GM23338 (cell line): Measurements from ENCODE around the gene MLPH. TPM values are rescaled to one million over a fixed set of nuclear protein-coding genes. Genes with fewer than 3 reads are reported as not detected.

Experiments
- CREB1 ChIP-seq: fragments of 250-450 bp; sonication (Bioruptor Pico); IDR thresholded peaks from 2 replicates; pipeline ENCODE4 v1.5.0; 2020; ENCODE audit warnings: low read depth, mild to moderate bottlenecking, moderate library complexity
- STAT1 ChIP-seq: IDR thresholded peaks from one replicate; pipeline ENCODE4 v1.6.1; 2016; ENCODE audit warnings: antibody characterized with exemption; ENCODE audit not compliant: unreplicated experiment
- polyA plus RNA-seq: library from polyadenylated mRNA; unstranded; fragments of >200 nt; fragmentation: Nextera tagmentation; extraction: Ambion mirVana; gene quantifications from 2 replicates; pipeline ENCODE4 v1.2.1, GENCODE V29; 2016
- total RNA-seq: library from RNA; depleted of rRNA; stranded (reverse); fragments of >200 nt; shearing (Covaris generic); gene quantifications from 2 replicates; pipeline ENCODE4 v1.2.3, GENCODE V29; 2014
- TF ChIP-seq, protein P1 (sequence below): fragments of 250-450 bp; sonication (Bioruptor Pico); IDR thresholded peaks from 2 replicates; pipeline ENCODE4 v1.5.0; 2020; ENCODE audit warnings: mild to moderate bottlenecking, moderate library complexity
- TF ChIP-seq, protein P2 (sequence below): IDR thresholded peaks from one replicate; pipeline ENCODE4 v1.6.1; 2018; ENCODE audit warnings: antibody characterized with exemption; ENCODE audit not compliant: unreplicated experiment
- TF ChIP-seq, protein P3 (sequence below), 2 experiments: fragments of 200-600 bp in 1 of 2; sonication (generic) in 1 of 2; conservative IDR thresholded peaks; 2 replicates each; pipeline versions ENCODE4 v1.5.1 to v1.6.1; 2016 to 2017; ENCODE audit warnings: antibody characterized with exemption in 2 of 2, low read depth in 2 of 2, mild to moderate bottlenecking in 2 of 2, moderate library complexity in 1 of 2

MLPH gene
- total and polyA plus RNA-seq, 2 experiments from 2014 or later: 13.6 to 16.5 TPM

DNA sequence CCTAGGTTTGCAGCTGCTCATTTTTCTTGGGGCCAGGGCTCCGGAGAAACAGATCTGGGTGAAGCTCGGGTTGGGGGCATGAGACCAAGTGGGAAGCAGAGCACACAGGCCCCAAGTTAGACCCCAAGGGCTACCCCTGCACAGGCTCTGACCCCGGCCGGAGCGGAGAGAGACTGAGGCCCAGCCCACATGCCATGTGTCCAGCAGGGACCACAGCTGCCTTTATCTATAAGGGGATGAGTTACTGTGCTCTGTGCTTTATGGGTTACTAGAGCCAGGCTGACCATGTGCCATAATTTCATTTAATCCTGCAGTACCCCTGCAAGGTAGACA, 49.0 kb downstream of the MLPH start (continued):
- TF ChIP-seq, protein P1, sequence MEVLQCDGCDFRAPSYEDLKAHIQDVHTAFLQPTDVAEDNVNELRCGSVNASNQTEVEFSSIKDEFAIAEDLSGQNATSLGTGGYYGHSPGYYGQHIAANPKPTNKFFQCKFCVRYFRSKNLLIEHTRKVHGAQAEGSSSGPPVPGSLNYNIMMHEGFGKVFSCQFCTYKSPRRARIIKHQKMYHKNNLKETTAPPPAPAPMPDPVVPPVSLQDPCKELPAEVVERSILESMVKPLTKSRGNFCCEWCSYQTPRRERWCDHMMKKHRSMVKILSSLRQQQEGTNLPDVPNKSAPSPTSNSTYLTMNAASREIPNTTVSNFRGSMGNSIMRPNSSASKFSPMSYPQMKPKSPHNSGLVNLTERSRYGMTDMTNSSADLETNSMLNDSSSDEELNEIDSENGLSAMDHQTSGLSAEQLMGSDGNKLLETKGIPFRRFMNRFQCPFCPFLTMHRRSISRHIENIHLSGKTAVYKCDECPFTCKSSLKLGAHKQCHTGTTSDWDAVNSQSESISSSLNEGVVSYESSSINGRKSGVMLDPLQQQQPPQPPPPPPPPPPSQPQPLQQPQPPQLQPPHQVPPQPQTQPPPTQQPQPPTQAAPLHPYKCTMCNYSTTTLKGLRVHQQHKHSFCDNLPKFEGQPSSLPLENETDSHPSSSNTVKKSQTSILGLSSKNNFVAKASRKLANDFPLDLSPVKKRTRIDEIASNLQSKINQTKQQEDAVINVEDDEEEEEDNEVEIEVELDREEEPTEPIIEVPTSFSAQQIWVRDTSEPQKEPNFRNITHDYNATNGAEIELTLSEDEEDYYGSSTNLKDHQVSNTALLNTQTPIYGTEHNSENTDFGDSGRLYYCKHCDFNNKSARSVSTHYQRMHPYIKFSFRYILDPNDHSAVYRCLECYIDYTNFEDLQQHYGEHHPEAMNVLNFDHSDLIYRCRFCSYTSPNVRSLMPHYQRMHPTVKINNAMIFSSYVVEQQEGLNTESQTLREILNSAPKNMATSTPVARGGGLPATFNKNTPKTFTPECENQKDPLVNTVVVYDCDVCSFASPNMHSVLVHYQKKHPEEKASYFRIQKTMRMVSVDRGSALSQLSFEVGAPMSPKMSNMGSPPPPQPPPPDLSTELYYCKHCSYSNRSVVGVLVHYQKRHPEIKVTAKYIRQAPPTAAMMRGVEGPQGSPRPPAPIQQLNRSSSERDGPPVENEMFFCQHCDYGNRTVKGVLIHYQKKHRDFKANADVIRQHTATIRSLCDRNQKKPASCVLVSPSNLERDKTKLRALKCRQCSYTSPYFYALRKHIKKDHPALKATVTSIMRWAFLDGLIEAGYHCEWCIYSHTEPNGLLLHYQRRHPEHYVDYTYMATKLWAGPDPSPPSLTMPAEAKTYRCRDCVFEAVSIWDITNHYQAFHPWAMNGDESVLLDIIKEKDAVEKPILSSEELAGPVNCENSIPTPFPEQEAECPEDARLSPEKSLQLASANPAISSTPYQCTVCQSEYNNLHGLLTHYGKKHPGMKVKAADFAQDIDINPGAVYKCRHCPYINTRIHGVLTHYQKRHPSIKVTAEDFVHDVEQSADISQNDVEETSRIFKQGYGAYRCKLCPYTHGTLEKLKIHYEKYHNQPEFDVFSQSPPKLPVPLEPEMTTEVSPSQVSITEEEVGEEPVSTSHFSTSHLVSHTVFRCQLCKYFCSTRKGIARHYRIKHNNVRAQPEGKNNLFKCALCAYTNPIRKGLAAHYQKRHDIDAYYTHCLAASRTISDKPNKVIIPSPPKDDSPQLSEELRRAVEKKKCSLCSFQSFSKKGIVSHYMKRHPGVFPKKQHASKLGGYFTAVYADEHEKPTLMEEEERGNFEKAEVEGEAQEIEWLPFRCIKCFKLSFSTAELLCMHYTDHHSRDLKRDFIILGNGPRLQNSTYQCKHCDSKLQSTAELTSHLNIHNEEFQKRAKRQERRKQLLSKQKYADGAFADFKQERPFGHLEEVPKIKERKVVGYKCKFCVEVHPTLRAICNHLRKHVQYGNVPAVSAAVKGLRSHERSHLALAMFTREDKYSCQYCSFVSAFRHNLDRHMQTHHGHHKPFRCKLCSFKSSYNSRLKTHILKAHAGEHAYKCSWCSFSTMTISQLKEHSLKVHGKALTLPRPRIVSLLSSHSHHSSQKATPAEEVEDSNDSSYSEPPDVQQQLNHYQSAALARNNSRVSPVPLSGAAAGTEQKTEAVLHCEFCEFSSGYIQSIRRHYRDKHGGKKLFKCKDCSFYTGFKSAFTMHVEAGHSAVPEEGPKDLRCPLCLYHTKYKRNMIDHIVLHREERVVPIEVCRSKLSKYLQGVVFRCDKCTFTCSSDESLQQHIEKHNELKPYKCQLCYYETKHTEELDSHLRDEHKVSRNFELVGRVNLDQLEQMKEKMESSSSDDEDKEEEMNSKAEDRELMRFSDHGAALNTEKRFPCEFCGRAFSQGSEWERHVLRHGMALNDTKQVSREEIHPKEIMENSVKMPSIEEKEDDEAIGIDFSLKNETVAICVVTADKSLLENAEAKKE (CRISPR knock-in tag): no peak
- TF ChIP-seq CREB1 (CRISPR knock-in tag) (no peak), STAT1 (no peak)
- TF ChIP-seq, protein P2, sequence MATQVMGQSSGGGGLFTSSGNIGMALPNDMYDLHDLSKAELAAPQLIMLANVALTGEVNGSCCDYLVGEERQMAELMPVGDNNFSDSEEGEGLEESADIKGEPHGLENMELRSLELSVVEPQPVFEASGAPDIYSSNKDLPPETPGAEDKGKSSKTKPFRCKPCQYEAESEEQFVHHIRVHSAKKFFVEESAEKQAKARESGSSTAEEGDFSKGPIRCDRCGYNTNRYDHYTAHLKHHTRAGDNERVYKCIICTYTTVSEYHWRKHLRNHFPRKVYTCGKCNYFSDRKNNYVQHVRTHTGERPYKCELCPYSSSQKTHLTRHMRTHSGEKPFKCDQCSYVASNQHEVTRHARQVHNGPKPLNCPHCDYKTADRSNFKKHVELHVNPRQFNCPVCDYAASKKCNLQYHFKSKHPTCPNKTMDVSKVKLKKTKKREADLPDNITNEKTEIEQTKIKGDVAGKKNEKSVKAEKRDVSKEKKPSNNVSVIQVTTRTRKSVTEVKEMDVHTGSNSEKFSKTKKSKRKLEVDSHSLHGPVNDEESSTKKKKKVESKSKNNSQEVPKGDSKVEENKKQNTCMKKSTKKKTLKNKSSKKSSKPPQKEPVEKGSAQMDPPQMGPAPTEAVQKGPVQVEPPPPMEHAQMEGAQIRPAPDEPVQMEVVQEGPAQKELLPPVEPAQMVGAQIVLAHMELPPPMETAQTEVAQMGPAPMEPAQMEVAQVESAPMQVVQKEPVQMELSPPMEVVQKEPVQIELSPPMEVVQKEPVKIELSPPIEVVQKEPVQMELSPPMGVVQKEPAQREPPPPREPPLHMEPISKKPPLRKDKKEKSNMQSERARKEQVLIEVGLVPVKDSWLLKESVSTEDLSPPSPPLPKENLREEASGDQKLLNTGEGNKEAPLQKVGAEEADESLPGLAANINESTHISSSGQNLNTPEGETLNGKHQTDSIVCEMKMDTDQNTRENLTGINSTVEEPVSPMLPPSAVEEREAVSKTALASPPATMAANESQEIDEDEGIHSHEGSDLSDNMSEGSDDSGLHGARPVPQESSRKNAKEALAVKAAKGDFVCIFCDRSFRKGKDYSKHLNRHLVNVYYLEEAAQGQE: no peak
- TF ChIP-seq, protein P3, sequence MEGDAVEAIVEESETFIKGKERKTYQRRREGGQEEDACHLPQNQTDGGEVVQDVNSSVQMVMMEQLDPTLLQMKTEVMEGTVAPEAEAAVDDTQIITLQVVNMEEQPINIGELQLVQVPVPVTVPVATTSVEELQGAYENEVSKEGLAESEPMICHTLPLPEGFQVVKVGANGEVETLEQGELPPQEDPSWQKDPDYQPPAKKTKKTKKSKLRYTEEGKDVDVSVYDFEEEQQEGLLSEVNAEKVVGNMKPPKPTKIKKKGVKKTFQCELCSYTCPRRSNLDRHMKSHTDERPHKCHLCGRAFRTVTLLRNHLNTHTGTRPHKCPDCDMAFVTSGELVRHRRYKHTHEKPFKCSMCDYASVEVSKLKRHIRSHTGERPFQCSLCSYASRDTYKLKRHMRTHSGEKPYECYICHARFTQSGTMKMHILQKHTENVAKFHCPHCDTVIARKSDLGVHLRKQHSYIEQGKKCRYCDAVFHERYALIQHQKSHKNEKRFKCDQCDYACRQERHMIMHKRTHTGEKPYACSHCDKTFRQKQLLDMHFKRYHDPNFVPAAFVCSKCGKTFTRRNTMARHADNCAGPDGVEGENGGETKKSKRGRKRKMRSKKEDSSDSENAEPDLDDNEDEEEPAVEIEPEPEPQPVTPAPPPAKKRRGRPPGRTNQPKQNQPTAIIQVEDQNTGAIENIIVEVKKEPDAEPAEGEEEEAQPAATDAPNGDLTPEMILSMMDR (conservative IDR thresholded peaks at IDR 0.05; ENCODE audit: low read depth in 2 of 2): no peak
